Limb (tissue), 2 donors: ENCODE data around the gene ANKRD1.
"Not testable (repeated sequence)": the region's sequence is repeated elsewhere in the genome, so short reads cannot be mapped to it uniquely, and the experiment has no call there.

Source experiments
- DNase-seq, 2 donors: peaks; one replicate each; pipeline ENCODE4 v3.0.0-alpha.2; 2016; ENCODE audit errors: extremely low spot score in 2 of 2

Gene ANKRD1

DNA sequence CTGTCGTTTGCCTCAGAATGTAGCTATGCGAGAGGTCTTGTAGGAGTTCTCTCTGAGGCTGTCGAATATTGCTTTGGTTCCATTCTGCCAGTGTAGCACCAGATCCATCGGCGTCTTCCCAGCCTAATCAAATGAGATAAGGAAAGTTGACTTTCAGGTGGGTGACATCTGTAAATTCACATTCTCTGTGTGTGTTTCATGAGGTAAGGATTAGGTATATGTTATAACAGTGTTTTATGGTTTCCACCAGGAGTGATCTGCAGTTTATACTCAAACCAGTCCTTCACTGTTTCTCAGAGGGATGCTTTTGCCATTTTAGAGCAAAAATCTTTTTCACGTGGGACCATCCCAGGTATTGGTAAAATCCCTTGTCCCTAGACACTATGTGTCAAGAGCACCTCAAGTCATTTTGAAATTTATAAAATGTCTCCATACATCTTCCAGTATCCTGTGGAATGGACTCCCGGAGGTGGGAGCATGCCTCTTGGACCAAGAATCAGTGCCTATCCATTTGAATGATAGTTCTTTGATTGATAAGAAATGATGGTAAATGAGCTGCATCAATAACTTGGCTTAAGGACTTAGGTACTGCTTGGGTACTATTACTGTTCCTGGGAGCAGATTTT, 7.9 kb downstream of the ANKRD1 start:
- no peak for DNase-seq

DNA sequence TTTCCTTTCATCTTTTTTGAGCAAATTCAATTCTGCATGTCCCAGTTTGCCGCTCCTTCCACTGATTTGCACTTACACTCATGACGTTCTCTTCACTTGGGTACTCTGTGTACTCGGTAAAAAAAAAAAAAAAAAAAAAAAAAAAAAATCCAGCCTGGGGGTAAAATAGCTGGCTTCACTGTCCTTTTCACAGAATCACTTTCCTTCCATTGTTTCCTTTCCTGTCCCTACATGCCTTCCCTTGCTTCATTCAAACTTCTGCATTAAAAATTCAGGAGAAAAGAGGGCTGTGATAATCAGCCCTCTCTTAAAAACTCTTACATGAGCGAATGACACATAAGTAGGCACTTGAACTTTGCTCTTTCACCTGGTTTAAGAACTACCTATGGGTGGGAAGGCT, 8.7 kb downstream of the ANKRD1 start:
- DNase-seq, result no peak

- DNase-seq, result peak; percentile 71 to 78
Observed at GRCh38 chr10:90911133-90912051, 9.5 kb downstream of the ANKRD1 start.

DNA sequence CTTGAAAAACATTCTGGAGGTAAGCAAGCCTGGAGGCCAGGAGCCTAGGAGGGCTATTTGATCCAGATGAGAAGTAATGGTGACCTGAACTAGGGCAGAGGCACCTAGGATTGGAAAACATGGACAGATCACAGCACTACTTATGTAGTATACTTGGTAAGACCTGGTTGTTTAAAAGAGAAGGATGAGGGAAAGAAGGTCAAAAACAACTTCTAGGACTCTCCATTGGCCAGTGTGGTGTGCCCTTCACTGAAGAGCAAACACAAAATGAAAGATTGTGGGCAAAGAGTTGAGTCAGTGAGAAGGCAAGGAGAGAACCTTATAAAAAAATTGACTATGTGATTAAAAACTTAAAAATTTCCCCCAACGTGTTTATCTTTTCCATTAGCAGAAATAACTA, 14.3 kb downstream of the ANKRD1 start:
- DNase-seq, result no peak

DNA sequence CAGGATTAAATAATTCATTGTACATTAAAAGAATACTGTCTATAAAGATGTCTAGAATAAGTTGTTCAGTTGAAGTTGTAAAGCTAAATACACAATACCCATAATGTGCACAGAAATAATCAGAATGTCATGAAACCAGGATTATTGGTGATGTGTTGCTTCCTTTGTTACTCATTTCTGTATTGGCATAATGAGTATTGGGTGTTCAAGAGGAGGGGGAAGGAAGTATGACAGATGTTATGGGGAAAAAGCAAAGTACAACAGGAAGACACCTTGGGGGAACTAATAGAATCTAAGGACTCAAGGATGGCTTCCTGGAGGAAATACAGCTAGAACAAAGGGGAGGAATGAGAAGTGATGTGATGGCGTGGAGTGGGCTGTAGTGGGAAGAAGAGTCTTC, 15.0 kb downstream of the ANKRD1 start:
- DNase-seq, result no peak

DNA sequence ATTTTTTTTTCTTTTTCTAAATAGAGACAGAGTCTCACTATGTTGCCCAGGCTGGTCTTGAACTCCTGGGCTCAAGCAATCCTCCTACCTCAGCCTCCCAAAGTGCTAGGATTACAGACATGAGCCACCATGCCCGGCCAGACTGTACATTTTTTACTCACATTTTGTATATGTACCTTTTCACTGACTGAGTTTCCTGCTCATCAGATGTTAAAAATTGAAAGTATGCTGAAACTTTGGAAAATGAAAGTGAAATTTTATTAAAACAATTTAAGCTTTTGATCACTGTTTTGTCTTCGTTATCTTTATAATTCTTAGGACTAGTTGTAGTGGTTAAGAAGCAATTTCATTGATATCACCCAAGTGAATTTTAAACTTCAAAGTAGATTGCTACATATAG, 24.0 kb downstream of the ANKRD1 start:
- DNase-seq, result not testable (repeated sequence)

DNA sequence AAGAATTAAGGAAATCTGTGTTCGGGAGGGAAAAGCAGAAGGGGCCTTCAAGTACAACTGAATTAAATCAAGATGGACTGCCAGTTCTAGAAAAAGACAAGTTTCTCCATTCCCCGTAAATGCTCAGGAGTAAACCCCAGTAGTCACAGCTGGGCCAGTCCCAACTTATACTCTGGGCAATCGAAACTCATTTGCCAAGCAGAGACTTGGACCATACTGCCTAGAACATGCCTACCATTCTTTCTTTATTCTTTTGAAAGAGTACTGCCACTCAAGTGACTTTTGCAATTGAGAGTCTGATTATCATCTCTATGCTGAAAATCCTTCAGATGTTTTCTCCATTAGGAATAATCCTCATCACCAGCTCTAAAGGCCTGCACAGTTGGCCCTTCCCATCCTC, 27.7 kb downstream of the ANKRD1 start:
- DNase-seq, result no peak

GRCh38 chr10:90890347-90890746, 30.5 kb downstream of the ANKRD1 start:
- DNase-seq, result no peak

GRCh38 chr10:90889636-90890035, 31.3 kb downstream of the ANKRD1 start:
- DNase-seq, result no peak

DNA sequence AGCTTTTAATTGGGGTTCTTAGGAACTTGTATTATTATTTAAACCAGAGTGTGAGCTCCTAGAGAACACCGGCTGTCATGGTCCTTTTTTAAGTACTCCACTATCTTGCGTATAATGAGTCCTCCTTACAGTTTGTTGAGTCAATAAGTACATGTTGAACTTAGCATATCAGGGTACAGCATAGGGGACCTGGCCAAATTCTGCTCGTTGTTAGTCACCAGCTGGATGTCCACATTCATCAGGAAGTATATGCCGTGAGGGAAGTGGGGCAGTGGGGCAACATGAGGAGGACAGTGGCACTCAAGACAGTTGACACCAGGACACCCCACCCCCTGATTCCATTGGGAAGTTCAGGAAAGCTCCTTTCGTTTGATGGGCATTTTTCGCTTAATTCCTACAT, 32.5 kb downstream of the ANKRD1 start:
- no peak for DNase-seq

GRCh38 chr10:90887555-90887954, 33.3 kb downstream of the ANKRD1 start:
- DNase-seq, result no peak

- DNase-seq, result no peak
Observed at GRCh38 chr10:90885176-90885575, 35.7 kb downstream of the ANKRD1 start.

GRCh38 chr10:90884431-90884830, 36.5 kb downstream of the ANKRD1 start:
- DNase-seq, result peak in 1 of 2 donors; percentile 44

DNA sequence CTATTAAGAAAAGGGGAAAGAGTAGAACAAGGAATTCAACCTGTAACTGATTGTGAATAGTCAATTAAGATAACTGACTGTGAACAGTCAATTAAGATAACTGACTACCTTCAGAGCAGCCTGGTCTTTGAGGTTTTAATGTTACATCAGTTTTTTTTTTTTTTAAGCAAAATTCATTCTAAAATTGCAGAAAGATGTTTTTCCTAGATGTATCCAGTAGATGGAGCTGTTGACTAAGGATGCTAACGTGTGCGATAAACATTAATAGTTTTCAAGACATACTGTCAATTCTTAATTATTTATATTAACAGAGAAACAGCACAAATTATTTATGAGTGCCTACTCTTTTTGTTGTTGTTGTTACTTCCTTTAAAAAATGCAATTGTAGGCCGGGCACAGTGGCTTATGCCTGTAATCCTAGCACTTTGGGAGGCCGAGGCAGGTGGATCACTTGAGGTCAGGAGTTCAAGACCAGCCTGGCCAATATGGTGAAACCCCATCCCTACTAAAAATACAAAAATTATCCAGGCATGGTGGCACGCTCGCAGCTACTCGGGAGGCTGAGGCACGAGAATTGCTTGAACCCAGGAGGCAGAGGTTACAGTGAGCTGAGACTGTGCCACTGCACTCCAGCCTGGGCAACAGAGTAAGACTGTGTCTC, 40.7 kb downstream of the ANKRD1 start:
- peak in 1 of 2 donors; percentile 51 for DNase-seq

- no peak for DNase-seq
Observed at GRCh38 chr10:90879062-90879461, 41.8 kb downstream of the ANKRD1 start.

- DNase-seq, result no peak
Observed at GRCh38 chr10:90872648-90873020, 48.3 kb downstream of the ANKRD1 start.

DNA sequence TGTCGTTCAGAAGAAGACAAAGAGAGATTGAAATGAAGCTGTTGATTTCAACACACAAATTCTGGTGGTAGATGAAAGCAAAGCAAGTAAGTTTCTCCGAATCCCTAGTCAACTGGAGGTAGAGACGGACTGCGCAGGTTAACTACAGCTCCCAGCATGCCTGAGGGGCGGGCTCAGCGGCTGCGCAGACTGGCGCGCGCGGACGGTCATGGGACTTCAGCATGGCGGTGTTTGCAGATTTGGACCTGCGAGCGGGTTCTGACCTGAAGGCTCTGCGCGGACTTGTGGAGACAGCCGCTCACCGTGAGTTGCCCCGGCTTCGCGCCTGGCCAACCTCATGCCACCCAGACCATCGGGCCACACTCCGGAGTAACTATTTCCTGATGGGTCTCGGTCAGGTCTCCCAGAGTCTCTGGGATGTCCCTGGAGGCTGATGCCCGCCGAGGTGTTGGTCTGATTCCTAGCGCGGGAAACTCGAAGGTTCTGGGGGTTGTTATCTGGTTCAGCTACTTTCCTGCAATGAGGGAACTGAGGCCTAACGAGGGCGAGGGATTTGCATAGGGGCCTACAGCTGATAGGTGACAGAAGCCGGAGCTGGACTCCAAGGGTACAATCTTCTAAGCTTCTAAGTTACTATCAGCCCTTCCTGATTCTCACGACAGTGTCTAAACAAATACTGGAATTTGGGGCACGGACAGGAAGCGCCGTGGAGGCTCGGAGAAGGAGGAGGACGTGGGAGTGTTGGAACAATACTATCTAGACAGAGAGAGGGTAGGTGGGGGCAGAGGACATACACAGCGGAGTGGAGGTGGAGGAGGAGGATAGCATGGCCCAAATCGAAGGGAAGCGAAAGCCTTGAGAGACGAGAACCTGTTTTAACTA, 48.9 kb downstream of the ANKRD1 start, which contains the start of gene RPP30:
TSS of gene RPP30 (plus strand) at position 209 of the 882 bp plus-strand sequence. CDS start at position 222, 13 bp downstream.
- DNase-seq, result peak; percentile 88 to 91

- peak; percentile 69 to 79 for DNase-seq
Observed at GRCh38 chr10:90871279-90871765, 49.6 kb downstream of the ANKRD1 start.

GRCh38 chr10:90866050-90866598, 54.8 kb downstream of the ANKRD1 start:
- DNase-seq, result no peak

DNA sequence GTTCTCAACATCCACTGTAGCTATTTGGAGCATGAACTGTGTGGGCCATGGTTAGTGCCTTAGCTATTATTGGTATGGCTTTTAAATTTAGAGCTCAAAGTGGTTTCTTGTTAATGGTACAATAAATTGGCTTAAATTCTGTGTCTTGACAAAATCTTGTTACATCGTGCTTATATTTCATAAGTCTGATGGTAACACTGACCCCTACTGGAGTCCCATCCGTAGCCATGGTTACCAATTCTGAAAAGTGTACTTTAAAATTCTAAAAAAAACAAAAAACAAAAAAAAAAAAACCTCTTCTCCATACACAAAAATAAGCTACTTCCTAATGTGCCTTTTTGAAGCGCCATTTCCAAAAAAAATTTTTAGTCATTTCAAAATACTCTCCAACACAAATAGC, 55.5 kb downstream of the ANKRD1 start:
- no peak for DNase-seq
